Osteocyte (in vitro differentiated cells): Measurements from ENCODE around the gene PARP8. TPM values are rescaled to one million over a fixed set of nuclear protein-coding genes. Genes with fewer than 3 reads are reported as not detected.
"Not testable (repeated sequence)": the region's sequence is repeated elsewhere in the genome, so short reads cannot be mapped to it uniquely, and the experiment has no call there.

ENCODE experiments used
- DNase-seq: peaks from one replicate; pipeline ENCODE4 v3.0.0; 2021; ENCODE audit warnings: mixed read lengths; ENCODE audit not compliant: unreplicated experiment; ENCODE audit errors: extremely low spot score
- H3K27ac Mint-ChIP-seq: one replicate; pipeline ENCODE4 v1.8.0; 2021; ENCODE audit warnings: mild to moderate bottlenecking, mixed read lengths; ENCODE audit not compliant: unreplicated experiment
- H3K27me3 Mint-ChIP-seq: one replicate; pipeline ENCODE4 v1.8.0; 2021; ENCODE audit warnings: mixed read lengths; ENCODE audit not compliant: unreplicated experiment
- H3K36me3 Mint-ChIP-seq: one replicate; pipeline ENCODE4 v1.8.0; 2021; ENCODE audit warnings: mixed read lengths; ENCODE audit not compliant: unreplicated experiment
- H3K4me1 Mint-ChIP-seq: one replicate; pipeline ENCODE4 v1.8.0; 2021; ENCODE audit warnings: mixed read lengths; ENCODE audit not compliant: unreplicated experiment
- H3K4me3 Mint-ChIP-seq: one replicate; pipeline ENCODE4 v1.8.0; 2021; ENCODE audit warnings: mild to moderate bottlenecking, moderate library complexity, mixed read lengths; ENCODE audit not compliant: unreplicated experiment
- H3K9me3 Mint-ChIP-seq: one replicate; pipeline ENCODE4 v1.8.0; 2021; ENCODE audit warnings: mixed read lengths; ENCODE audit not compliant: unreplicated experiment
- total RNA-seq: library from RNA; stranded (reverse); gene quantifications from 2 replicates; pipeline ENCODE4 v1.2.1, GENCODE V29; 2021
- TF ChIP-seq, protein P1 (sequence below): fragments of 200-600 bp; sonication (generic); IDR thresholded peaks from 2 replicates; pipeline ENCODE4 v1.5.0; 2021; ENCODE audit warnings: antibody characterized with exemption, mild to moderate bottlenecking, moderate library complexity

The PARP8 gene
- total RNA-seq, 1 donor from 2014 or later: 23.9 TPM

DNA sequence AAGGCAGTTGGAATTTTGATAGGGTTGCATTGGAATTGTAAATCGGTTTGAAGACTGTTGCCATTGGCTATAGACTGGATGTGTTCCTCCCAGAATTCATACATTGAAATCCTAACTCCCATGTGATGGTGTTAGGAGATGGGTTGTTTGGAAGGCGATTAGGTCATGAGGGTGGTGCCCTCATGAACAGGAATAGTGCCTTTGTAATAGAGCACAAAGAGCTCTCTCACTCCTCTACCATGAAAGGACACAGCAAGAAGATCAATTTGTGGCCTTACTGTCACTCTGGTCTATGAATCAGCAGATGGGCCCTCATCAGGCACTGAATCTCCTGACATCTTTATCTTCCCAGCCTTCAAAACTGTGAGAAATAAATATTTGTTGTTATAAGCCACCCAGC lies 133.2 kb downstream of the PARP8 start:
- no peaks in the 10 kb centered on the region for H3K27me3 Mint-ChIP-seq
- H3K4me1 Mint-ChIP-seq: no peaks in the 10 kb centered on the region
- peaks cover 18% of the 10 kb centered on the region for H3K9me3 Mint-ChIP-seq
- peaks cover 42% of the 10 kb centered on the region for H3K36me3 Mint-ChIP-seq
- no peak for DNase-seq
- TF ChIP-seq, protein P1, sequence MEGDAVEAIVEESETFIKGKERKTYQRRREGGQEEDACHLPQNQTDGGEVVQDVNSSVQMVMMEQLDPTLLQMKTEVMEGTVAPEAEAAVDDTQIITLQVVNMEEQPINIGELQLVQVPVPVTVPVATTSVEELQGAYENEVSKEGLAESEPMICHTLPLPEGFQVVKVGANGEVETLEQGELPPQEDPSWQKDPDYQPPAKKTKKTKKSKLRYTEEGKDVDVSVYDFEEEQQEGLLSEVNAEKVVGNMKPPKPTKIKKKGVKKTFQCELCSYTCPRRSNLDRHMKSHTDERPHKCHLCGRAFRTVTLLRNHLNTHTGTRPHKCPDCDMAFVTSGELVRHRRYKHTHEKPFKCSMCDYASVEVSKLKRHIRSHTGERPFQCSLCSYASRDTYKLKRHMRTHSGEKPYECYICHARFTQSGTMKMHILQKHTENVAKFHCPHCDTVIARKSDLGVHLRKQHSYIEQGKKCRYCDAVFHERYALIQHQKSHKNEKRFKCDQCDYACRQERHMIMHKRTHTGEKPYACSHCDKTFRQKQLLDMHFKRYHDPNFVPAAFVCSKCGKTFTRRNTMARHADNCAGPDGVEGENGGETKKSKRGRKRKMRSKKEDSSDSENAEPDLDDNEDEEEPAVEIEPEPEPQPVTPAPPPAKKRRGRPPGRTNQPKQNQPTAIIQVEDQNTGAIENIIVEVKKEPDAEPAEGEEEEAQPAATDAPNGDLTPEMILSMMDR: no peak
- no peak overlapping the region for H3K4me3 Mint-ChIP-seq
- no peak overlapping the region for H3K27ac Mint-ChIP-seq

DNA sequence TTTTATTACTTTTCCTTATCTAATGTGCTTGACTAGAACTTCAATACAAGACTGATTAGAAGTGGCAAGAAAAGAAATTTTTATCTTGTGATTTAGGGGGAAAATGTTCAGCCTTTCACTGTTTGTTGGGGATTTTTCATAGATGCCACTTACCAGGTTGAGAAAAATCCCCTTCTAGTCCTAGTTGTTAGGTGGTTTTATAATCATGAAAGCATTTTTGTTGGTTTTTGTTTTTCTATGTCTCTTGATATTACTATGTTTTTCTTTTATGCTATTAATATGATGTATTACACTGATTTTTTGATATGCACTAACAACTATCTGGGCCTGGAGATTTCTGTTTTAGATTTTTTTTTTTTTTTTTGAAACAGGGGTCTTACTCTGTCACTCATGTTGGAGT lies 134.0 kb downstream of the PARP8 start:
- H3K27ac Mint-ChIP-seq: no peak overlapping the region
- H3K36me3 Mint-ChIP-seq: peaks cover 35% of the 10 kb centered on the region
- peaks cover 18% of the 10 kb centered on the region for H3K9me3 Mint-ChIP-seq
- DNase-seq: no peak
- no peak overlapping the region for H3K4me3 Mint-ChIP-seq
- TF ChIP-seq, protein P1: no peak
- H3K4me1 Mint-ChIP-seq: no peaks in the 10 kb centered on the region
- no peaks in the 10 kb centered on the region for H3K27me3 Mint-ChIP-seq

DNA sequence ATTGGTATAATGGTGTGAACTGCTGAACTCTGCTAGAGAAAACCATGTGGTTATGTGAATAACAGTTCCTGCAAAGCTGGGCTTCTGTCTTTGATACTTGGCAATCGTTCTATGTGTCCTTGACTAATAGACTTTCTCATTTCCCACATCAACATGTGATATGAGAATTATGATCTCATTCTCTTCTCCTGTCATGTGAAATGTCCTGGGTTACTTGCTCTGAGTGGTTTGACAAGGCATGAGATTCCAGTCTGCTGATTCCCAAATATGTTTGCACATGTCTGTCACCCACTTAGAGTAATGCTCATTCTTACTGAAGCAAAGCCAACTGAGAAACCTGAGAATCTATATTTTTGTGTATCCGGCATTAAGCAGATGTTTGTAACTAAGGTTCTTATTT lies 141.2 kb downstream of the PARP8 start:
- DNase-seq: no peak
- H3K27ac Mint-ChIP-seq: no peak overlapping the region
- no peaks in the 10 kb centered on the region for H3K4me1 Mint-ChIP-seq
- peaks cover 22% of the 10 kb centered on the region for H3K9me3 Mint-ChIP-seq
- H3K4me3 Mint-ChIP-seq: no peak overlapping the region
- no peaks in the 10 kb centered on the region for H3K27me3 Mint-ChIP-seq
- TF ChIP-seq, protein P1: no peak
- H3K36me3 Mint-ChIP-seq: peaks cover 25% of the 10 kb centered on the region

DNA sequence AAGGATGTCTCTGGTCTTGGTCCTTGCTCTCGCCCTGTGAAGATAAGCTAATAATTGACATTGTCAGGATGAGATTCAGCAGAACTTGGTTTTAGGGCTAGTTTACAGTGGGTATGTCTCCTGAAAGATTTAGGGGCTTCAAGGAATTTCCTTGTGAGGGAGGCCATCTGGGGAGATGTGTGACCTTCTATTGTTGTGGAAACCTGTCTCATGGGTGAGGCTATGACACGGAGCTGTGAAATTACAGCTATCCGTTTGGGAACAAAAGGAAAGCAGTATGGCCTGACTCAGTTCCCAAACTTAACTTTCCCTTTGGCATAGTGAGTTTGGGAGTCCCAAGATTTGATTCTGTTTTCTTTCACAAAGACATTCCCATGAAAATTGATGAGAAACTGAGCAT lies 142.0 kb downstream of the PARP8 start:
- no peaks in the 10 kb centered on the region for H3K4me1 Mint-ChIP-seq
- peaks cover 14% of the 10 kb centered on the region for H3K9me3 Mint-ChIP-seq
- TF ChIP-seq, protein P1: no peak
- H3K27me3 Mint-ChIP-seq: no peaks in the 10 kb centered on the region
- H3K27ac Mint-ChIP-seq: no peak overlapping the region
- no peak for DNase-seq
- H3K4me3 Mint-ChIP-seq: no peak overlapping the region
- peaks cover 18% of the 10 kb centered on the region for H3K36me3 Mint-ChIP-seq

DNA sequence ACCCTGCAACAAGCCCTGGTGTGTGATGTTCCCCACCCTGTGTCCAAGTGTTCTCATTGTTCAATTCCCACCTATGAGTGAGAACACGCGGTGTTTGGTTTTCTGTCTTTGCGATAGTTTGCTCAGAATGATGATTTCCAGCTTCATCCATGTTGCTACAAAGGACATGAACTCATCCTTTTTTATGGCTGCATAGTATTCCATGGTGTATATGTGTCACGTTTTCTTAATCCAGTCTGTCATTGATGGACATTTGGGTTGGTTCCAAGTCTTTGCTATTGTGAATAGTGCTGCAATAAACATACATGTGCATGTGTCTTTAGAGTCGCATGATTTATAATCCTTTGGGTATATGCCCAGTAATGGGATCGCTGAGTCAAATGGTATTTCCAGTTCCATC lies 145.3 kb downstream of the PARP8 start:
- not testable (repeated sequence) for DNase-seq, H3K27me3 Mint-ChIP-seq, H3K9me3 Mint-ChIP-seq, H3K4me3 Mint-ChIP-seq, H3K4me1 Mint-ChIP-seq, H3K27ac Mint-ChIP-seq
- peaks cover 14% of the 10 kb centered on the region for H3K36me3 Mint-ChIP-seq

DNA sequence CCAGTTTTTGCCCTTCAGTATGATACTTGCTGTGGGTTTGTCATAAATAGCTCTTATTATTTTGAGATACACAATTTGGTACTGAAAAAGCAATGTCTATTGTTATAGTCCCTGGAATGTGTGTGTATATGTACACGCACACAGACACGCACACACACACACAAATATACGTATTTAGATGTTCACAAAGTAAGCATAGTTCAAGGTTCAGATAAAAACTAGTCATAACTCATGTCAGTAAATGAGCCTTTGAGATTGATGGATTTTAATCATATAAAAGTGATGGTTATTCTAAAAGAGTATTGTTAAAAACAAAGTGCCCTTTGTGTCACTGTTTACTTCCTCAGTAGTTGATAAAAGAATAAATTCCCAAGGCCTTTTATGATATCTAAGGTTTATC lies 147.3 kb downstream of the PARP8 start:
- no peak overlapping the region for H3K4me3 Mint-ChIP-seq
- peaks cover 10% of the 10 kb centered on the region for H3K9me3 Mint-ChIP-seq
- H3K27me3 Mint-ChIP-seq: no peaks in the 10 kb centered on the region
- TF ChIP-seq, protein P1: no peak
- H3K36me3 Mint-ChIP-seq: peaks cover 20% of the 10 kb centered on the region
- no peak for DNase-seq
- H3K27ac Mint-ChIP-seq: no peak overlapping the region
- H3K4me1 Mint-ChIP-seq: no peaks in the 10 kb centered on the region
